Measurements from ENCODE around the gene WDR13. TPM values are rescaled to one million over a fixed set of nuclear protein-coding genes. Genes with fewer than 3 reads are reported as not detected.

Gene WDR13
- total RNA-seq, 2 donors from 2014 or later, result 51.3 to 51.9 TPM

DNA sequence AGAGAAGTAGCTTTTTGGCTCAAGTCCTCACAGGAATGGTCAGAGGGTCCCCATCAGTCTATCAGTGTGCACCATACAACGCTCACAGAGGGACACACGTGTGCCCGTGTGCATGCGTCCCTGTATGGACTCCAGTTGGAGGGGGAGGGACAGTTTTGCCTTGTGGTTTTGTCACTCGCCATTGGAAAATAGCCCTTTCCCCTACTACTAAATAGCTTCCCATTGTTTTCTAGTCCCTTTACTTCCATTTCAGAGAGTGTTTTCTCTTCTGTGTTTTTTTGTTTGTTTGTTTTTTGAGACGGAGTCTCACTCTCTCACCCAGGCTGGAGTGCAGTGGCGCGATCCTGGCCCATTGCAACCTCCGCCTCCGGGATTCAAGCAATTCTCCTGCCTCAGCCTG is 34.9 kb downstream of the WDR13 start:
- H3K9me3 ChIP-seq (ENCODE audit: control insufficient read depth, low read length), result no peaks in the 10 kb centered on the region
- no peak for DNase-seq
- H3K9ac ChIP-seq (ENCODE audit: extremely low read depth, low read length, poor library complexity, severe bottlenecking), result no peak overlapping the region
- Mint-ChIP-seq H3K9me3 (peaks cover 40% of the 10 kb centered on the region), H3K36me3 (ENCODE audit: low read depth) (no peaks in the 10 kb centered on the region), H3K27ac (no peak overlapping the region), H3K27me3 (ENCODE audit: insufficient read depth) (no peaks in the 10 kb centered on the region), H3K4me1 (no peaks in the 10 kb centered on the region), H3K4me3 (no peak overlapping the region)
- no peaks in the 10 kb centered on the region for H3K36me3 ChIP-seq (ENCODE audit: control insufficient read depth, insufficient read depth, low read length)
- H3K4me1 ChIP-seq (ENCODE audit: control insufficient read depth, insufficient read depth, low read length), result no peaks in the 10 kb centered on the region
- WGBS, 2 experiments (ENCODE audit: insufficient coverage in 1 of 2, insufficient read length in 1 of 2), result 95% methylated on average over 9 of the region's 10 CpGs; no CpG with 5 or more reads in 1 of the 2 experiments
- H3K27me3 ChIP-seq (ENCODE audit: control insufficient read depth, insufficient read depth, low read length, poor library complexity, severe bottlenecking), result no peaks in the 10 kb centered on the region
- TF ChIP-seq, protein P1, sequence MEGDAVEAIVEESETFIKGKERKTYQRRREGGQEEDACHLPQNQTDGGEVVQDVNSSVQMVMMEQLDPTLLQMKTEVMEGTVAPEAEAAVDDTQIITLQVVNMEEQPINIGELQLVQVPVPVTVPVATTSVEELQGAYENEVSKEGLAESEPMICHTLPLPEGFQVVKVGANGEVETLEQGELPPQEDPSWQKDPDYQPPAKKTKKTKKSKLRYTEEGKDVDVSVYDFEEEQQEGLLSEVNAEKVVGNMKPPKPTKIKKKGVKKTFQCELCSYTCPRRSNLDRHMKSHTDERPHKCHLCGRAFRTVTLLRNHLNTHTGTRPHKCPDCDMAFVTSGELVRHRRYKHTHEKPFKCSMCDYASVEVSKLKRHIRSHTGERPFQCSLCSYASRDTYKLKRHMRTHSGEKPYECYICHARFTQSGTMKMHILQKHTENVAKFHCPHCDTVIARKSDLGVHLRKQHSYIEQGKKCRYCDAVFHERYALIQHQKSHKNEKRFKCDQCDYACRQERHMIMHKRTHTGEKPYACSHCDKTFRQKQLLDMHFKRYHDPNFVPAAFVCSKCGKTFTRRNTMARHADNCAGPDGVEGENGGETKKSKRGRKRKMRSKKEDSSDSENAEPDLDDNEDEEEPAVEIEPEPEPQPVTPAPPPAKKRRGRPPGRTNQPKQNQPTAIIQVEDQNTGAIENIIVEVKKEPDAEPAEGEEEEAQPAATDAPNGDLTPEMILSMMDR (conservative IDR thresholded peaks at IDR 0.05), result no peak
- no peak overlapping the region for H3K4me3 ChIP-seq (ENCODE audit: low read length)
- no peak overlapping the region for H3K27ac ChIP-seq (ENCODE audit: low read depth, low read length)

DNA sequence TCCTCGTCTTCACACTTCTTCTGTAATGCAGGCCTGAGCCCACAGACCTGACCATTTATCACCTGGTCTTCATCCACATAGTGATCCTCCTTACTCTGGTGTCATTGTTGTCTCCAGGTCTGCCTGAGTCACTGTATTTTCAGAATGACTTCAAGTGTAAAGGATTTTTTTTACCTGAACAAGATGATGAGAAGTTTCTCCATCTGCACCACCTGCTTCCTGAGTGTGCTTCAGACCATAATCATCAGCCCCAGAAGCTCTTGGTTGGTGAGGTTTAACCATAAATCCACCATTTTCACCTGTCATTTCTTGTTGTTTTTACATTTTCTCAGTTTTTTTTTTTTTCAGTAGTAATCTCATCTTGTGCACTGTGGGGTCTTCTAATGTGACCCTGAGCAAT is 39.0 kb downstream of the WDR13 start:
- TF ChIP-seq, protein P1 (conservative IDR thresholded peaks at IDR 0.05), result no peak
- no peaks in the 10 kb centered on the region for H3K4me1 Mint-ChIP-seq
- Histone ChIP-seq H3K9me3 (ENCODE audit: control insufficient read depth, low read length) (no peaks in the 10 kb centered on the region), H3K4me1 (ENCODE audit: control insufficient read depth, insufficient read depth, low read length) (no peaks in the 10 kb centered on the region), H3K27me3 (ENCODE audit: control insufficient read depth, insufficient read depth, low read length, poor library complexity, severe bottlenecking) (no peaks in the 10 kb centered on the region), H3K27ac (ENCODE audit: low read depth, low read length) (no peak overlapping the region), H3K9ac (ENCODE audit: extremely low read depth, low read length, poor library complexity, severe bottlenecking) (no peak overlapping the region), H3K4me3 (ENCODE audit: low read length) (no peak overlapping the region), H3K36me3 (ENCODE audit: control insufficient read depth, insufficient read depth, low read length) (no peaks in the 10 kb centered on the region)
- DNase-seq, result no peak
- 100% methylated on average over 1 of the region's 1 CpG; no CpG with 5 or more reads in 1 of the 2 experiments for WGBS, 2 experiments (ENCODE audit: insufficient coverage in 1 of 2, insufficient read length in 1 of 2)
- H3K4me3 Mint-ChIP-seq, result no peak overlapping the region
- H3K36me3 Mint-ChIP-seq (ENCODE audit: low read depth), result no peaks in the 10 kb centered on the region
- H3K27ac Mint-ChIP-seq, result no peak overlapping the region
- H3K27me3 Mint-ChIP-seq (ENCODE audit: insufficient read depth), result no peaks in the 10 kb centered on the region
- peaks cover 42% of the 10 kb centered on the region for H3K9me3 Mint-ChIP-seq

DNA sequence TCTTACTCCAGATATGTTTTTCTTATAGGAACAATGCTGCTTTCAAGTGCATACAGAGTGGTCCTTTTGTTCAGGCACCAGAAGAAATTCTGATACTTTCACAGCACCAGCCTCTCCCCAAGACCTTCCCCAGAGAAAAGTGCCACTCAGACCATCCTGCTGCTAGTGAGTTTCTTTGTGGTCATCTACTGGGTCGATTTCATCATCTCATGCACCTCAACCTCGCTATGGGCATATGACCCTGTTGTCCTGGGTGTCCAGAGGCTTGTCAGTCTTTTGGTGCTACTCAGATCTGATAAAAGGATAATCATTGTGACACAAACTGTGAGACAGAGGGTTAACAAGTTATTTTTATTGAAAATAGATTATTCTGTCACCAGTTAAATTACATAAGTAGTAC is 39.5 kb downstream of the WDR13 start:
- H3K4me3 Mint-ChIP-seq, result no peak overlapping the region
- H3K36me3 ChIP-seq (ENCODE audit: control insufficient read depth, insufficient read depth, low read length), result no peaks in the 10 kb centered on the region
- H3K27ac Mint-ChIP-seq, result no peak overlapping the region
- no peak overlapping the region for H3K27ac ChIP-seq (ENCODE audit: low read depth, low read length)
- no peak overlapping the region for H3K9ac ChIP-seq (ENCODE audit: extremely low read depth, low read length, poor library complexity, severe bottlenecking)
- H3K27me3 Mint-ChIP-seq (ENCODE audit: insufficient read depth), result no peaks in the 10 kb centered on the region
- H3K9me3 ChIP-seq (ENCODE audit: control insufficient read depth, low read length), result no peaks in the 10 kb centered on the region
- DNase-seq, result no peak
- no peaks in the 10 kb centered on the region for H3K4me1 ChIP-seq (ENCODE audit: control insufficient read depth, insufficient read depth, low read length)
- no peaks in the 10 kb centered on the region for H3K27me3 ChIP-seq (ENCODE audit: control insufficient read depth, insufficient read depth, low read length, poor library complexity, severe bottlenecking)
- H3K36me3 Mint-ChIP-seq (ENCODE audit: low read depth), result no peaks in the 10 kb centered on the region
- WGBS, 2 experiments (ENCODE audit: insufficient coverage in 1 of 2, insufficient read length in 1 of 2), result 96% methylated on average over 2 of the region's 2 CpGs; no CpG with 5 or more reads in 1 of the 2 experiments
- TF ChIP-seq, protein P1 (conservative IDR thresholded peaks at IDR 0.05), result no peak
- no peaks in the 10 kb centered on the region for H3K4me1 Mint-ChIP-seq
- H3K9me3 Mint-ChIP-seq, result peaks cover 38% of the 10 kb centered on the region
- H3K4me3 ChIP-seq (ENCODE audit: low read length), result no peak overlapping the region
